A549 (cell line): Measurements from ENCODE around the gene MRPS33. TPM values are rescaled to one million over a fixed set of nuclear protein-coding genes. Genes with fewer than 3 reads are reported as not detected.

Experiments used
- ATAC-seq, 2 experiments: fragments of 200-7000 bp in 1 of 2; fragments of >200 bp in 1 of 2; cut with Nextera tagmentation in 1 of 2; cut with Tn5 transposase in 1 of 2; 3 replicates each; pipeline versions ENCODE4 v1.8.0 to v1.9.1; 2018 to 2020; ENCODE audit warnings: mild to moderate bottlenecking in 1 of 2, moderate library complexity in 1 of 2
- CTCF ChIA-PET: fragments of 300-600 bp; sonication (Branson Sonifier 250); formaldehyde crosslinking; extraction: SDS; loops from one replicate; lab custom pipeline; 2021; ENCODE audit warnings: antibody characterized with exemption, inconsistent platforms; lab: Yijun Ruan, JAX
- POLR2A ChIA-PET: fragments of 350-600 bp; formaldehyde crosslinking; extraction: SDS; loops from one replicate; lab custom pipeline; 2021; ENCODE audit warnings: antibody characterized with exemption, inconsistent platforms; lab: Yijun Ruan, JAX
- DNase-seq, 2 experiments: peaks; one replicate each; pipeline versions ENCODE4 v3.0.0 to v3.0.0-alpha.2; 2011 to 2016; ENCODE audit warnings: low read depth in 1 of 2, low spot score in 1 of 2
- FAIRE-seq: peaks from 2 replicates; lab custom pipeline; 2011; peaks lifted over from hg19 to GRCh38; lab: Jason Lieb, UNC
- H3K27ac ChIP-seq, 2 experiments: fragments of >200 bp; sonication (Bioruptor Twin); formaldehyde crosslinking; 3 replicates each; pipeline ENCODE4 v1.5.1; 2016 to 2017
- H3K4me1 ChIP-seq: fragments of >200 bp; sonication (Bioruptor Twin); formaldehyde crosslinking; 3 replicates; pipeline ENCODE4 v1.6.1; 2016
- H3K4me2 ChIP-seq: fragments of >200 bp; sonication (Bioruptor Twin); formaldehyde crosslinking; 3 replicates; pipeline ENCODE4 v1.6.1; 2016
- H3K4me3 ChIP-seq: fragments of >200 bp; sonication (Bioruptor Twin); formaldehyde crosslinking; 3 replicates; pipeline ENCODE4 v1.5.1; 2016
- H3K9me3 ChIP-seq: fragments of >200 bp; sonication (Bioruptor Twin); formaldehyde crosslinking; 3 replicates; pipeline ENCODE4 v1.6.1; 2016
- CBX8 ChIP-seq: fragments of 200-600 bp; sonication (generic); IDR thresholded peaks from 2 replicates; pipeline ENCODE4 v1.6.1; 2016
- CHD2 ChIP-seq: fragments of 150-350 bp; IDR thresholded peaks from 2 replicates; pipeline ENCODE4 v1.6.1; 2014; ENCODE audit warnings: low read length; ENCODE audit not compliant: partially characterized antibody
- E2F6 ChIP-seq: IDR thresholded peaks from 2 replicates; pipeline ENCODE4 v1.6.1; 2012; ENCODE audit warnings: low read depth, borderline replicate concordance
- EHF ChIP-seq: fragments of 250-450 bp; sonication (Bioruptor Pico); IDR thresholded peaks from 2 replicates; pipeline ENCODE4 v1.5.0; 2020; ENCODE audit warnings: mild to moderate bottlenecking
- ESRRA ChIP-seq: fragments of 150-350 bp; IDR thresholded peaks from 2 replicates; pipeline ENCODE4 v1.6.1; 2014; ENCODE audit warnings: mild to moderate bottlenecking, low read length, borderline replicate concordance
- GATA3 ChIP-seq: IDR thresholded peaks from 2 replicates; pipeline ENCODE4 v1.6.1; 2012; ENCODE audit warnings: borderline replicate concordance
- HDAC2 ChIP-seq: fragments of 200-600 bp; sonication (generic); IDR thresholded peaks from 2 replicates; pipeline ENCODE4 v1.6.1; 2016
- HES2 ChIP-seq: fragments of >200 bp; sonication (Bioruptor Twin); formaldehyde crosslinking; IDR thresholded peaks from 2 replicates; pipeline ENCODE4 v1.6.1; 2016
- HEYL ChIP-seq: fragments of 250-450 bp; sonication (Bioruptor Pico); IDR thresholded peaks from 2 replicates; pipeline ENCODE4 v1.8.0; 2021; ENCODE audit warnings: mild to moderate bottlenecking, moderate library complexity
- HOXB13 ChIP-seq: fragments of 250-450 bp; sonication (Bioruptor Pico); IDR thresholded peaks from 2 replicates; pipeline ENCODE4 v1.5.0; 2020; ENCODE audit warnings: low read depth, mild to moderate bottlenecking, moderate library complexity
- HOXB5 ChIP-seq: fragments of 250-450 bp; sonication (Bioruptor Pico); IDR thresholded peaks from 2 replicates; pipeline ENCODE4 v1.5.0; 2020; ENCODE audit warnings: mild to moderate bottlenecking, moderate library complexity
- KDM1A ChIP-seq: fragments of 200-600 bp; sonication (generic); IDR thresholded peaks from 2 replicates; pipeline ENCODE4 v1.6.1; 2016; ENCODE audit warnings: low read depth, mild to moderate bottlenecking
- MAFK ChIP-seq: fragments of 450-650 bp; IDR thresholded peaks from 2 replicates; pipeline ENCODE4 v1.6.1; 2014; ENCODE audit not compliant: partially characterized antibody
- MYC ChIP-seq: IDR thresholded peaks from 2 replicates; pipeline ENCODE4 v1.6.1; 2012; ENCODE audit warnings: mild to moderate bottlenecking, inconsistent platforms, low read length, improper control_type of control experiment, borderline replicate concordance
- NFE2L2 ChIP-seq: fragments of 150-350 bp; conservative IDR thresholded peaks from 2 replicates; pipeline ENCODE4 v1.6.1; 2014; ENCODE audit warnings: low read length
- PHF8 ChIP-seq: fragments of 200-600 bp; sonication (generic); IDR thresholded peaks from 2 replicates; pipeline ENCODE4 v1.6.1; 2016; ENCODE audit warnings: low read depth, mild to moderate bottlenecking, antibody characterized with exemption, moderate library complexity, borderline replicate concordance
- POLR2A ChIP-seq: IDR thresholded peaks from 2 replicates; pipeline ENCODE4 v1.6.1; 2012; ENCODE audit warnings: mild to moderate bottlenecking, low read length
- RARB ChIP-seq: fragments of 250-450 bp; sonication (Bioruptor Pico); IDR thresholded peaks from 2 replicates; pipeline ENCODE4 v1.8.0; 2021; ENCODE audit warnings: mild to moderate bottlenecking, moderate library complexity
- SREBF2 ChIP-seq: fragments of 450-650 bp; IDR thresholded peaks from 2 replicates; pipeline ENCODE4 v1.6.1; 2014; ENCODE audit warnings: mild to moderate bottlenecking, moderate library complexity
- TFCP2L1 ChIP-seq: fragments of 250-450 bp; sonication (Bioruptor Pico); IDR thresholded peaks from 2 replicates; pipeline ENCODE4 v1.5.0; 2021; ENCODE audit warnings: mild to moderate bottlenecking
- TP53 ChIP-seq: fragments of 250-450 bp; sonication (Bioruptor Pico); IDR thresholded peaks from 2 replicates; pipeline ENCODE4 v1.5.0; 2021; ENCODE audit warnings: mild to moderate bottlenecking, moderate library complexity
- USF2 ChIP-seq: fragments of 450-650 bp; IDR thresholded peaks from 2 replicates; pipeline ENCODE4 v1.6.1; 2014; ENCODE audit warnings: antibody characterized with exemption
- ZFP36 ChIP-seq: fragments of 450-650 bp; IDR thresholded peaks from 2 replicates; pipeline ENCODE4 v1.6.1; 2014; ENCODE audit warnings: borderline replicate concordance; ENCODE audit not compliant: partially characterized antibody
- WGBS: methylation state at CpG from one replicate; pipeline ENCODE4 v1.1.6; 2017; ENCODE audit errors: missing lambda C conversion rate; 5-methylcytosine and 5-hydroxymethylcytosine counted together
- polyA plus RNA-seq, 4 experiments: library from polyadenylated mRNA; depleted of rRNA in 3 of 4; stranded (reverse); fragments of >200 nt; fragmentation: RNase III in 1 of 4; extraction: RNeasy Plus Mini Kit Qiagen cat#74134 plus additional on column Dnase treatment in 1 of 4; gene quantifications; 2 replicates in 3 of 4; 3 replicates in 1 of 4; pipeline ENCODE4 v1.2.3, GENCODE V29; 2011 to 2017
- TF ChIP-seq, protein P1 (sequence below): fragments of 250-450 bp; sonication (Bioruptor Pico); IDR thresholded peaks from 2 replicates; pipeline ENCODE4 v1.5.0; 2021; ENCODE audit warnings: mild to moderate bottlenecking, moderate library complexity, borderline replicate concordance
- TF ChIP-seq, protein P2 (sequence below): fragments of 200-600 bp; sonication (generic); IDR thresholded peaks from 2 replicates; pipeline ENCODE4 v1.6.1; 2016; ENCODE audit warnings: antibody characterized with exemption, mild to moderate bottlenecking, moderate library complexity

The MRPS33 gene
- polyA plus RNA-seq, 2 of the 4 experiments (the other 2 are of a cell fraction), result 120 to 186 TPM

GRCh38 chr7:141057788-141058187 lies 43.0 kb upstream of the MRPS33 start:
- CTCF ChIA-PET, result interaction anchor here (0.6 kb wide), 1 partner anchor 9 kb away, joined by 3 read pairs; no protein-coding TSS in a partner anchor
- FAIRE-seq, result no peak

DNA sequence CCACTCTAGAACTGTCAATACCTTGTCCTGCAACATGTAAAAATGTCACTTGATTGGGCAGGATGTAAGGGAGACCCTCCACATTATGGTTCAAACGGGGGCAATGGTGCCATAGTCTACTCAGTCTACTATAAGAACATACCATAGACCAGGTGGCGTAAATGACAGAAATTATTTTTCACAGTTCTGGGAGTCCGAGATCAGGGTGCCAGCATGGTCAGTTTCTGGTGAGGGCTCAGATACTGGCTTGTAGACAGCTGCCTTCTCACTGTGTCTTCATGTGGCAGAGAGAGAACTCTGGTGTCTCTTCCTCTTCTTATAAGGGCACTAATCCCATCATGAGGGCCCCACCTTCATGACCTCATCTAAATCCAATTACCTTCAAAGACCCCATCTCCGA lies 40.4 kb upstream of the MRPS33 start:
- CTCF ChIA-PET, result no interaction called here
- Histone ChIP-seq H3K9me3 (no peaks in the 10 kb centered on the region; the same call in 2 of the 3 replicates), H3K4me2 (no peak overlapping the region), H3K4me1 (no peaks in the 10 kb centered on the region), H3K4me3 (no peak overlapping the region), H3K27ac (no peak overlapping the region)
- POLR2A ChIA-PET, result no interaction called here
- no peak for TF ChIP-seq SREBF2
- TF ChIP-seq GATA3, result no peak
- no peak for TF ChIP-seq CHD2
- TF ChIP-seq HOXB5, result no peak
- no peak for TF ChIP-seq HDAC2
- TF ChIP-seq PHF8, result no peak
- no peak for TF ChIP-seq EHF (CRISPR knock-in tag)
- no peak for TF ChIP-seq HEYL (CRISPR knock-in tag)
- no peak for TF ChIP-seq CBX8
- DNase-seq (no peak), ATAC-seq (no peak), FAIRE-seq (no peak)
- WGBS, result 38% methylated on average over 4 of the region's 4 CpGs

More at GRCh38 chr7:141057788-141058187, 43.0 kb upstream of the MRPS33 start:
- Histone ChIP-seq H3K4me1 (no peaks in the 10 kb centered on the region), H3K9me3 (no peaks in the 10 kb centered on the region; the same call in 2 of the 3 replicates), H3K4me3 (no peak overlapping the region), H3K27ac (no peak overlapping the region), H3K4me2 (no peak overlapping the region)
- POLR2A ChIA-PET, result no interaction called here
- ATAC-seq, result no peak
- TF ChIP-seq RARB (CRISPR knock-in tag), result no peak
- TF ChIP-seq ESRRA, result no peak
- TF ChIP-seq TP53, result no peak
- TF ChIP-seq NFE2L2, result no peak
- TF ChIP-seq, protein P1, sequence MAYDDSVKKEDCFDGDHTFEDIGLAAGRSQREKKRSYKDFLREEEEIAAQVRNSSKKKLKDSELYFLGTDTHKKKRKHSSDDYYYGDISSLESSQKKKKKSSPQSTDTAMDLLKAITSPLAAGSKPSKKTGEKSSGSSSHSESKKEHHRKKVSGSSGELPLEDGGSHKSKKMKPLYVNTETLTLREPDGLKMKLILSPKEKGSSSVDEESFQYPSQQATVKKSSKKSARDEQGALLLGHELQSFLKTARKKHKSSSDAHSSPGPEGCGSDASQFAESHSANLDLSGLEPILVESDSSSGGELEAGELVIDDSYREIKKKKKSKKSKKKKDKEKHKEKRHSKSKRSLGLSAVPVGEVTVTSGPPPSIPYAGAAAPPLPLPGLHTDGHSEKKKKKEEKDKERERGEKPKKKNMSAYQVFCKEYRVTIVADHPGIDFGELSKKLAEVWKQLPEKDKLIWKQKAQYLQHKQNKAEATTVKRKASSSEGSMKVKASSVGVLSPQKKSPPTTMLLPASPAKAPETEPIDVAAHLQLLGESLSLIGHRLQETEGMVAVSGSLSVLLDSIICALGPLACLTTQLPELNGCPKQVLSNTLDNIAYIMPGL, result no peak
- TF ChIP-seq TFCP2L1 (CRISPR knock-in tag), result no peak
- no peak for TF ChIP-seq MYC
- TF ChIP-seq, protein P2, sequence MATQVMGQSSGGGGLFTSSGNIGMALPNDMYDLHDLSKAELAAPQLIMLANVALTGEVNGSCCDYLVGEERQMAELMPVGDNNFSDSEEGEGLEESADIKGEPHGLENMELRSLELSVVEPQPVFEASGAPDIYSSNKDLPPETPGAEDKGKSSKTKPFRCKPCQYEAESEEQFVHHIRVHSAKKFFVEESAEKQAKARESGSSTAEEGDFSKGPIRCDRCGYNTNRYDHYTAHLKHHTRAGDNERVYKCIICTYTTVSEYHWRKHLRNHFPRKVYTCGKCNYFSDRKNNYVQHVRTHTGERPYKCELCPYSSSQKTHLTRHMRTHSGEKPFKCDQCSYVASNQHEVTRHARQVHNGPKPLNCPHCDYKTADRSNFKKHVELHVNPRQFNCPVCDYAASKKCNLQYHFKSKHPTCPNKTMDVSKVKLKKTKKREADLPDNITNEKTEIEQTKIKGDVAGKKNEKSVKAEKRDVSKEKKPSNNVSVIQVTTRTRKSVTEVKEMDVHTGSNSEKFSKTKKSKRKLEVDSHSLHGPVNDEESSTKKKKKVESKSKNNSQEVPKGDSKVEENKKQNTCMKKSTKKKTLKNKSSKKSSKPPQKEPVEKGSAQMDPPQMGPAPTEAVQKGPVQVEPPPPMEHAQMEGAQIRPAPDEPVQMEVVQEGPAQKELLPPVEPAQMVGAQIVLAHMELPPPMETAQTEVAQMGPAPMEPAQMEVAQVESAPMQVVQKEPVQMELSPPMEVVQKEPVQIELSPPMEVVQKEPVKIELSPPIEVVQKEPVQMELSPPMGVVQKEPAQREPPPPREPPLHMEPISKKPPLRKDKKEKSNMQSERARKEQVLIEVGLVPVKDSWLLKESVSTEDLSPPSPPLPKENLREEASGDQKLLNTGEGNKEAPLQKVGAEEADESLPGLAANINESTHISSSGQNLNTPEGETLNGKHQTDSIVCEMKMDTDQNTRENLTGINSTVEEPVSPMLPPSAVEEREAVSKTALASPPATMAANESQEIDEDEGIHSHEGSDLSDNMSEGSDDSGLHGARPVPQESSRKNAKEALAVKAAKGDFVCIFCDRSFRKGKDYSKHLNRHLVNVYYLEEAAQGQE, result no peak
- TF ChIP-seq SREBF2, result no peak
- 49% methylated on average over 3 of the region's 3 CpGs for WGBS
- no peak for DNase-seq

DNA sequence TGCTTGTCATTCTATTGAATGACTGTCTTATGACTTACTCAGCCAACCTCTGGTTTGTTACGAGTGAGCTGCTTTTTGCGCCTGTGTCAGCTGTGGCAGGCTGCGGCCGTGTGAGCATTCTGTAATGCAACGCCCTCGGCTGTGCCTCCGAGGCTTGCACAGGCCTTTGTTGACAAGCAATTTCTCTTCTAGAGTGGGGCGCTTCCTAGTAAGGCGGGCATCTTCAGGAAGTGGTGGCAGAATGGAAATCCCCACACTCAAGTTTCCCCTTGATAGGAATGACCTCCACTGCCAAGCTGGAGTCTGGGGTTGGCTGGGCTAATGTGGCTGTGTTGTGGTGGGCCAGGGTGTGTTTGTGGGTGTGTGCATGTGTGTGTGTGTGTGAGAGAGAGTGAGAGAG lies 38.9 kb upstream of the MRPS33 start:
- H3K4me1 ChIP-seq, result no peaks in the 10 kb centered on the region
- CTCF ChIA-PET, result no interaction called here
- H3K27ac ChIP-seq, result no peak overlapping the region
- H3K9me3 ChIP-seq, result no peaks in the 10 kb centered on the region; the same call in 2 of the 3 replicates
- FAIRE-seq (no peak), DNase-seq (no peak), ATAC-seq (no peak; a peak in 1 of 6 replicates)
- POLR2A ChIA-PET, result no interaction called here
- H3K4me2 ChIP-seq, result no peak overlapping the region
- 45% methylated on average over 9 of the region's 9 CpGs for WGBS
- no peak for TF ChIP-seq RARB (CRISPR knock-in tag)
- no peak for TF ChIP-seq MAFK
- TF ChIP-seq E2F6, result no peak
- TF ChIP-seq, protein P1, result no peak
- no peak for TF ChIP-seq KDM1A
- TF ChIP-seq HES2, result no peak
- TF ChIP-seq POLR2A, result no peak
- TF ChIP-seq USF2, result no peak
- no peak for TF ChIP-seq HOXB13
- no peak for TF ChIP-seq ZFP36
- no peak for TF ChIP-seq CHD2
- TF ChIP-seq HEYL (CRISPR knock-in tag), result no peak
- H3K4me3 ChIP-seq, result no peak overlapping the region
